ENCODE measurements around the gene SRCIN1.

The SRCIN1 gene

DNA sequence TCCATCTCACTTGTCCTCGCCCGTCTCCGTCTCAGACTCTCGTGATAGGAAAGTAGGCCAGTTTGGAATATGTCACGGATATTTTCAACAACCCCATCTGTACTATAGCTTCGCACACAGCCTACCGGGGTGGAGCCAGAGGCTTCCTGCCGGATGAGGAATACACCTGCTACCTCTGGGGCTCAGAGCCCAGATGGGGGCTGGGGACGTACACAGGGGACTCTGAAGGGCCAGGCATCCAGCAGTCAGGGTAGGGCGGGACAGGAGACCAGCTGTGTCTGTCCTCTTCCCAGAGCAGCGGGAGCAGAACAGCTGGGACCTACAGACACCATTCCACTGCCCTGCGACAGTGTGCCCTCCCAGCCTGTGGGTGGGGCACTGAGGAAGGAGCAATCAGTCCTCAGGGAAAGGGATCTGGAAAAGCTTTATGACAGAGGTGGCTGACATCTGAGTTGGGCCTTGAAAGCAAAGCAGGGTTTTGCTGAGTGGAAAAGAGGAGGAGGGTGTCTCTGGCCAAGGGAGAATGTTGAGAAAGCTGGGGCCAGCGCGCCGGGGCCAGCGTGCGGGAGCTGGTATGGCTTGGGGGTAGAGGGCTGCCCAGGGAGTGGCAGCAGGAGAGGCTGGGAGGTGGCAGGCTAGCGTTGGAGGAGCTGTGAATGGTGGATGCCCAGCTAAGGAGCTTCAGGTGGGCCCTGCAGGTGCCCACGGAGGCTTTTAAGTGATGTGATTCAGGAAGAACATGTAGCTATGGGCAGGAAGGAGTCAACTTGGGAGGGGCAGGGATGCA is 11.5 kb upstream of the SRCIN1 start:
- DNase-seq: no peak

DNA sequence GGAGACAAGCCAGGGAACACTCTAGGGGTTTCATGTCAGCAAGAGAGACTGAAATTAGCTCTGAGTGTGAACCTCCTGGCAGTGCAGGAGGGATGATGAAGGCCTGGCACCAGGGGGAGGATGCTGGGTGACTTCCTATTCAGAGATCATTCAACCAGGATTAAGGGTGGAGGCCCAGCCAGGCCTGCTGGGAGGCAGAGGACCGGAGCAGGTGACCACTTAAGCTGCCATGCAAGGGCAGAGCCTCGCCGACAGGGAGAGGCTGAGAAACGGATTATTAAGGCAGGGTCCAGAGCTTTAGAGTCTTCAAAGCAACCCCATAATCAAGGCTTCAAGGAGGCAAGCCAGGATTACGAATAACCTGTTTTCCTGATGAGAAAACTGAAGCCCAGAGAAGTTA is 10.6 kb upstream of the SRCIN1 start:
- no peak for DNase-seq

DNA sequence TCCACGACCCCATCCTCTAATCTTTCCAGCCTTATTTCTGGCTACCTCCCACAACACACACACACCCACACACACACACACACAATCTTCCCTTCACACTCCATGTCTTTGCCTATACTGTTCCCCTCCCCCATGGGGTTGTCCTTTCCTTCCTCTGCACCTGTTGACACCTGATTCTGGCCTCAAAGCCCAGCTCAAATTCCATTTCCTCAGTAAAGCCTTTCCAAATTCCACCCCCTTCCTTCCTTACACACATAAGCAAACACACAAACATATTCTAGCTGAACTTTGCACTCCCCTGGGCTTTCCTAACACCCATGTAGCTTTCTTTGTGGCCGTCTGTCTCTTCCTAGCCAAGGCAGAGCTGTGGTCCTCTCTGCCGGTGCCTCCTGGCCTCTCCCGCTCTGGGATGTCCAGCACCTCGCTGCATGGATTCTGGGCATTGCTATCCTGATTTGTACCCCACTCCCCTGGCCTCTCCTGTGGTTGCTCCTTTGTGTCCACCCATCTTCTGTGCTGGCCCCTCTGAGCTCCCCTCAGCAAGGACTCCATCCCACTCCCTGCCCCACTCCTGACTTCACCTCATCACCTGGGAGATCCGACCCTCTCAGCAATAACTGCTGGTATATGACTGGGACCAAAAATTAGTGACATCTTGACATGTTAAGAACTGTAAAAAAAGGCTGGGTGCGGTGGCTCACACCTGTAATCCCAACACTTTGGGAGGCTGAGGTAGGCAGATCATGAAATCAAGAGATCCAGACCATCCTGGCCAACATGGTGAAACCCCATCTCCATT is 8.4 kb upstream of the SRCIN1 start:
- DNase-seq: no peak

DNA sequence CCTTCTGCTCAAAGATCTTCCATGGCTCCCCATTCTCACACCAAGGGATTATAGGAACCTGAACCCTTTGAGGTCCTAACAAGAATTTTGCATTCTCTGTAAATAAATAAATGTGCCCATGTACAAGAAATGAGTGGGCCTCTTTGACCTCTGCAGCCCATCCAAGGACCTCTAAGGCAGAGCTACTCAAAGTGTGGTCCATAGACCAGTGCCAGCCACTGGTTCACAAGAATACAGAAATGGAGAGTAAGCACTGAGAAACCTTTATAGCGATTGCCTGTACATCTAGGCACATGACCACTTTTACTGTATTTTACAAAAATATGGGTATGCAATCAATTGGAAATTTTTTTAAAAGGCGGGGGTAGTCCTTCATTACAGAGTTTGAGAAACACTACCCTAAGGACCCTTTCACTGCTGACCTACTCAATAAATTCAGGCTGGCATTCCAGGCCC is 7.8 kb upstream of the SRCIN1 start:
- no peak for DNase-seq

DNA sequence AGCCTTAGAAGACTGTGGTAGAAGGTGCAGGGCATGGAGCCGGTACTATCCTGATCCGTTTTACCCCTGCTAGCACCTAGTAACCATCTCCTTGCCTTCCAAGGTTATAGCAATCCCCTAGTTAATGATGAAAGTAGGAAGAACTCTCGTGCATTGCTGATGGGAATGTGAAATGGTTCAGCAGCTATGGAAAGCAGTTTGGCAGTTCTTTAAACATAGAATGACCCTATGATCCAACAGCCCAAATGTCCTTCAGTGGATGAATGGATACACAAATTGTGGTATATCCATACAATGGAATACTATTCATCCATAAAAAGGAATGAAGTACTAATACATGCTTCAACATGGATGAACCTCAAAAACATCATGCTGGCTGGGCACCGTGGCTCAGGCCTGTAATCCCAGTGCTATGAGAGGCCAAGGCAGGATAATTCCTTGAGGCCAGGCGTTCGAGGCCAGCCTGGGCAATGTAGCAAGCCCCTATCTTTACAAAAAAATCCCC is 6.2 kb upstream of the SRCIN1 start:
- no peak for DNase-seq

DNA sequence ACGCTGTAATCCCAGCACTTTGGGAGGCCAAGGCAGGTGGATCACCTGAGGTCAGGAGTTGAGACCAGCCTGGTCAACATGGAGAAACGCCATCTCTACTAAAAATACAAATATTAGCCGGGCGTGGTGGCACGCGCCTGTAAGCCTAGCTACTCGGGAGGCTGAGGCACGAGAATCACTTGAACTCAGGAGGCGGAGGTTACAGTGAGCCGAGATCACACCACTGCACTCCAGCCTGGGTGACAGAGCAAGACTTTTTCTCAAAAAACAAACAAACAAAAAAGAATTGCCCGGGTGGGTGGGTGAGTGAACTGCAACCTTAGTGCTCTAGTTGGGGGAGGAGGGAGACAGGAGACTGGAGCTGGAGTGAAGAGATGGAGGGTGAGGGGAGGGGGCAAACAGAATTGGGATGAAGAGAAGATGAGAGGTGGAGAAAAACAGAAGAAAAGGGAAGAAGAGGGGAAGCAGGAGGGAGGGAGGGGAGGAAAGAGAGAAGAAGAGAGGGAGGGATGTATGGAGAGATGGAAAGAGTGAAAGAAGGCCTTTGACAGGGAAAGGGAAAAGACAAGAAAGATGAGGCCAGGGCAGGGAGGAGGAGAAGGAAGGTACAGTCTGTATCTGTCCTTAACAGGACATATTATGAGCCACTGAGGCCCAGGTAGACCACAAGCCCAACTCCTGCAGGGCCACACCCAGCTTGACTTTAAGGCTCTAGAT is 5.5 kb upstream of the SRCIN1 start:
- DNase-seq: no peak

DNA sequence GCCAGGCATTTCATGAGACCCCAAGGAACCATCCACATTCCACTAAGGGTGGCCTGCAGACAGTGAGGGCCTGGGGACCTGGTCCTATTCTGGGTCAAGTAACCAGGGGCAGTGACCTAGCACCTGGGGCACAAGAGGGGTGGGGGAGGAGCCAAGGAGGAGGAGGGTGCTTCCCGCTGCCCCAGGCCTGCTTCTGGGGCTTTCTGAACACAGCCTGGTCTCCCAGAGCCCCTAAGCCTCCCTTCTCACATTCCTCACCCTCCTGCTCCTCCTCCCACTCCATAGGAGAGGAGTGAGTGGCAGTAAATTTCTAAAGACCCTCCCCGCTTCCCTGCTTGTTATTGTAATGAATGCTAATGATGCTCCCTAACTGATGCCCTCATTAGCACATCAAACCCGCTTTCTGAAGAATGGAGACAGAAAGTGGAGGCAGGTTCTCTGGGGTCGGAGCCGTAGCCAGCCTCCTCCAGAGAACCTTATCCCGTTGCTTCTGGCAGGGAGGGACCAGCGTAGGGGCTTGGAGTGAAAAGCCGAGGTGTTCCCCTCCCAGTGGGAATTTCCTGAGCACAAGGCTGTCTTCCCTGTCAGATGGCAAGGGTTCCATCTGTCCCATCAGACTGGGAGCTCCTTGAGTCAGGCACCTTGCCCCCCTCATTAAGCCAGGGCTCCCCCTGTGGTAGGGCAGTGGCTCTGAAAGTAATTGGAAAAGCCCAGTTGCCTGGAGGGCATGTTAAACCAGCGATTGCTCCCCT is 3.7 kb upstream of the SRCIN1 start:
- DNase-seq: no peak

DNA sequence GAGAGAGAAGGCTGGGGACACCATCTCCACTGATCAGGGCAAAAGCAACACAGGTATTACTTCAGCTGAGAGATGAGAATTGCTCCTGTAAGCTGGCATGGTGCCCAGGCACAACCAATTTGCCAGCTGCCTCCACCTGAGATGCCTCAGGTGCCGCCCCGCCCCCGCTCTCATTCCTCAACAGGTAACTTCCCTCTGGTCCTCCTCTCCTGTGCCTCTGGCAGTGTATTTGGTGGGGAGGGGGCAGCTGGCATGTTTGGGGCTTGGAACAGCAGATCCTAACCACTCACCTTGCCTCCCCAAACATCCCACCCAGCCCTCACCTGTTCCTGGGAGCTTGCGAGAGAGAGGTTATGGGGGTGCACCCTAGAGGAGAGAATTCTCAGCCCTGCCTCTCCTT is 2.9 kb upstream of the SRCIN1 start:
- no peak for DNase-seq

DNA sequence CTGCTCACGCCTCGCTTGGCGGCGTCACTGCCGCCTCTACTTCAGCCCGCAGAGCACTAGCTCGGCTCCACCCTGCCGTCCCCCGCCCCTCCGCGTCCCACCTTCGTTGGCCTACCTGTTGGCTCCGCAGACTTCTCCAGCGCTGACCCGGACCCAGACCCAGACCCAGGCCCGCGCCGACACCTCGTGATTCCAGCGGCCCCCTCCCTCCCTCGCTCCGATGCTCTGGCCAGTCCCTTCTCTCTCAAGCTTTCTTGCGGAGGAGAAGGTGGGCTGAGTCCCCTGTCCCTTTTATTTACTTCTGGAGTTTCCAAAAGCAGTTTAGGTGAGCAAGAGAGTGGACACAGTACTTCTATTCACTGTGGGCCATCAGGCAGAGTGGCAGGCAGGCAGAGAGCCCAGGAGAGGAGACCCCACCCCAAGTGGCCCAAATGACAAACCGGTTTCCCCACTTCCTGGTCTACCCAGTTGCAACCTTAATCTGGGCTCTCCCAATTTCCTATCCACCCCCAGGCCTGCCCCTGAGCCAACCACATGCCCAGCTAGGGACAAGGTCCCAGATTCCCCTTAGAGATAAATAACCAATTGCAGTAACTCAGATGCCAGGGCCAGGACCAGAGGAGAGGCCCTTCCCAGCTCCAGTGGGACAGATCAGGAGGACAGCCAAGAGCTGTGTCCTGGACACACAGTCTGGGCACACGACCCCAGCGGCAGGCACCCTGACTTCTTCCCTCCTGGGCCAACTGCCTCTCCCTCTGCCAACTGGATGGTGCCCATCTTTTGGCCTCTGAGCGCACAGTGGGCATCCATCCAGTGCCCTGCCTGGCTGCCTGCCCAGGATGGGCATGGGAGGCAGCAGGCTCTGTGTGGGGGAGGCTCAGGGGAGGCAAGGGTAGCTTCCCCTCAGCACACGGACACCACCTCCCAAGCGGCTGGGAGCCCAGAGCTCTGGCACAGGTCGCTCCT is 1.2 kb upstream of the SRCIN1 start:
- peak; percentile 47 for DNase-seq

DNA sequence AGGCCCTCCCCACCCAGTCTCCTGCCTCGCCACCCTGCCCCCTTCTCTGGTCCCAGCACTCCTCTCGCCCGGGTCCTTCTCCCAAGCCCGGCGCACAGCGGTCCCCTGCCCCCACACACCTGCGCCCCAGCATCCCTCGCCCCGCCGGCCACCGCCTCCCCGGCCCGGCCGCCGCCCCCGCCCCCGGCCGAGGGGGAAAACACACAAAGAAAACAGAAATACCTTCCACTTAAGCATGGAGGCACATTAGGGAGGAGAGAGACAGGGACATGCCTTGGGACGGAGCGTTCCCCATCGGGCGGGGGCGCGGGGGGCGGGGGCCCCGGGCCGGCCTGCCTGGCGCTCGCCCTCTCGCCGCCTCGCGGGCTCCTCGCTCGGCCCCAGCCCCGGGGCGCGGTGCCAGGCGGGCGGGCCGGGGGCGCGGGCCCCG is 326 bp downstream of the SRCIN1 start:
- DNase-seq: no peak

DNA sequence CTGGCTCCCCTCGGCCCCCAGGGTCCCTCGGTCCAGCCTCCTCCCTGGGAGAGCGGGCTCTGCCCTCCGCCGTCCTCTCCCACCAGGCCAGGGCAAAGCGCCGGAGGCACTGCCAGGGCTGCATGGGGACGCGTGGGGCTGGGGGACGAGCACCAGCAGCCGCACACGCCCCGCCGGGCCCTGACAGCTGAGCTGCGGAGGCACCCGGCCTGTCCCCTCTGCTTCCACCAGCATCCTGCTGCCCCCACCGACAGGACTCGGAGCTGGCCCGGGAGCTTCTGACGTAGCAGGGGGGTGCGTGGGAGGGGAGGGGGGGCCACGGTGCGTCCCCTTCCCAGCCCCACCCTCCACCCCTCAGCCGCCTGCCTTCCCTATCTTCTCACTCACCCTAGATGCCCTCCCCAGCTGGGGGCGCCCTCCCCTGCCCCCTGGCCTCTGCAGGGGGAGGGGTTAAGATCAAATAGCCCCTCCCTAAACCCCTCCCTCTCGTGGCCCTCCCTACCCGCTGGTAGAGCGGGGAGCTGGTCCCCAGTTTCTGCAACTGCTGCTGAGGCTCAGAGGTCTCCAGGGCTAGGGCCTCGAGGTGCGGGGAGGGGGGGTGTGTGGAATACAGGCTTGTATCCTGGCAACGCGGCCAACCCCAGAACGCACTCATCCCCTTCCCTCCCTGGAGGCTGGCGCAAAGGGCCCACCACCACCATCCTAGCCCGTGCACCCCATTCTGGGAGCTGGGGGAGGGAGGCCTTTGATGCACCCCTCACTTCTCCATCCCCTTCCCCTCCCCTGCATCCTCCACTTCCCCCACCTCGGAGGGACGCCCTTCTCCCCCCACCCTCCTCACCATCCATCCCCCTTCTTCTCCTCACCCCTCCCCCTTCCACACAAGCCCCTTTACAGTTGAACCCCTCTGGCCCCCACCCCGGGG is 1.0 kb downstream of the SRCIN1 start:
- no peak for DNase-seq

DNA sequence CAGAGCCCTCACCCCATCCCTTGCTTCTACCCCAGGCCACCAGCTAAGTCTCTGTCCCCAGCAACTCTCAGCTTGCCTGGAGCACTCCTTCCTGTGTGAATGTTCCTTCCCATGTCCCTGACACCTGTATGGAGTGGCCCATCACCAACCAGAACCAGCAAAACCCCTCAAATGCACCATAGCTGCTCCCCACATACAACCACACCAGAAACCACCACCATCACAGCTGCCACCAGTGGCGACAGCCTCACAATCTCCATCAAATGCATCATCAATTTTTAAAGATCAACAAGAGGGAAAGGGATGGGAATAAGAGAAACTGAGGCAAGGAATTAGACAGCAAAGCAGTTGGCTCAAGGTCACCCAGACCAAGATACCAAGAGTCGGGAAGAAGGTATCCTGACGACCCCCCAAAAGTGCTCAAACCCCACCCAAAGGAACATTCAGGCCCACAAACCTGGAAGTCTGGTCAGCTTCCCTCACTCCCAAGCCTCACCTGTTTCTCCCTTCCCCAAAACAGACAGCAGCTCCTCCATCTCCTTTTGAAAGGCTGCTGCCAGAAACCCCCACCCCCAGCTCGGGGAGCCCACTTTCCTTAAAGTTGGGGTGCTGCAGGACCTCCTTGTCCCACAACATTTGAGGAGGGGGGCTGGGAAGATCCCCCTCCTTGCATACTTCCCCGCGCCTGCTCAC is 1.8 kb downstream of the SRCIN1 start:
- no peak for DNase-seq

DNA sequence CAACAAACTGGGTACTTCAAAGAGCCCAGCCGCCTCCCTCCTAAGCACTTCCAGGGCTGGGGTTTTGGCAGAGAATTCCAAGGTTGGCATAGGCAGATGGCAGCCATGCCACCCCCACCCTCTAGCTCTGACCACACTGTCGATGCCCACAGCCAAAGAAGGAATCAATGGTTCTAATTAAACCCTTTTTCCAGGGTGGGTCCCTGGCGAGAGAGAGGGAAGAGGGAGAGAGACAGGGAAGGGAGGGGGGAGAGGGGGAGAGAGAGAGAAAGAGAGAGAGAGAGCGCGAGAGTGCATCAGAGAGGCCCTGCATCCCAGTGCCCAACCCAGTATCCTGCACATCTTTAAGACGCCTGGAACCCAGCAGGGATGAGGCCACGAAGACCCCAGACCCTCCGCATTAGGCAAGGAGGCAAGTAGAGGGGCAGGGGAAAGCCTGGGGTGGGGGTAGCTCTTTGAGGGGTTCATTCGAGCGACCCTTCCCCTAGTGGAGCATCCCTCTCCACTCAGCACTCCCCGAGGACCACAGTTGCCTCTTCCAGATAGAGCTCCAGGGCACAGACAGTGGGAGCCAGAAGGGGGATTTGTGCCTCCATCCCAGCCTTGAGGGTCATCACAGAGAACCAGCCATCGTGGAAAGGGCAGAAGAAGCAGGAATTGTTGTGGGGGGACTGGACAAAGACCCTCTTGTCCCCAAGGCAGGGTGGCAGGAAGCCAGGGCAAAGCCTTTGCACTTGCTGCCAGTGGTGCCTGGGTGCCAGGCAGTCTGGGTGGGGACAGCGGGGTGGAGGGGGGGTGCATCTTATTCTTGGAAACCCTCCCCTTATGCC is 2.6 kb downstream of the SRCIN1 start:
- DNase-seq: no peak

DNA sequence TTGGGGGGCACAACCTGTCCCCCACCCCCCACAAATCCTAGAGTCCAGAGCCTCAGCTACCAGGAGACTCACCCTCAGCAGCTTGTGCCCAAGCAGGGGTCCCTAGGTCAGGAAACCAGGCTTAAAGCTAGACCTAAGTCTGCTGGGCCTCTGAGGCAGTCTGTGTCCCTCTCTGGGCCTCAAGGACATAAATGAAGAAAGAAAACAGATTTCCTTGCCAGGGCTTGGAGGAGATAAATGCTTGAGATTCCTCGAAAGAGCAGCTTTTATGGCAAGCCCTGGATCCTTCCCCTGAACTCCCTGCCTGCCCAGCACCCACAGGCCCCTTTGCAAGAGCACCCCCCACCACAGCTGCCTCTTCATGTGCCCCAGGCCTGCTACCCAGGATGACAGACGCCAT is 3.3 kb downstream of the SRCIN1 start:
- DNase-seq: no peak

DNA sequence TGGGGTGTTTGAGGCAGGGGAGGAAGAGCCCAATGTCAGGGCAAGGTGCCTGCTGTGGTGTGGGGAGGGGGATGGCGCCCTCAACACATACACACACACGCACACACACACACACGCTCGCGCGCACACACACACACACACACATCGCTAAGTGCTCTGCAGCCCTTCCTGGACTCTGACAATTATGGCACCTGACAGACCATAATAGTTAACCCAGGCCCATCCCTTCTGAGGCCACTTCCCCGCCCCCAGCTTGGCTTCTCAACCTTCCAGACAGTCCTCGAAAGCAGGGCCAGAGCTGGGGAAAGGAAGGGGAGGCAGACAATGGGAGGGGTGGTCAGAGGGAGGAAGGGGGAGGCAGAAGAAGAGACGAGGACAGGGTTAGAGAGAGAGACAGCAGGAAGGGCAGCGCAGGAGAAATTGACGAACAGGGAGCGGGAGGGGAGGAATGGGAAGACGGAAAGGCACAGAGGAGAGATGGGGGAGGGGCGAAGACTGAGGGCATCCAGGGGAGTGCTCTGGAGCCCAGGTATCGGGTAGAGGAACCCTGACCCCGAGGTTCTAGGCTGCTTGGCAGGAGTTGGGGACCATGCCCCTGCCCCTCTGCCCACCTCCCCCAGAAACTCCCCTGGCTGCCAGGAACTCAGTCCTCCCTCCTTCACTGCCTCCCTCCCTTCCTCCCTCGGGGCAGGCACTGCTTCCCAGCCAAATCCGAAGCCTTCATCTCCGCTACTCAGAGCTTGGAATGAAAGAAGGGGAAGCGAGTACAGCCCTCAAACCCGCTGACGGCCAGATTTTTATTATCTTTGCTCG is 4.0 kb downstream of the SRCIN1 start:
- DNase-seq: peak; percentile 45

DNA sequence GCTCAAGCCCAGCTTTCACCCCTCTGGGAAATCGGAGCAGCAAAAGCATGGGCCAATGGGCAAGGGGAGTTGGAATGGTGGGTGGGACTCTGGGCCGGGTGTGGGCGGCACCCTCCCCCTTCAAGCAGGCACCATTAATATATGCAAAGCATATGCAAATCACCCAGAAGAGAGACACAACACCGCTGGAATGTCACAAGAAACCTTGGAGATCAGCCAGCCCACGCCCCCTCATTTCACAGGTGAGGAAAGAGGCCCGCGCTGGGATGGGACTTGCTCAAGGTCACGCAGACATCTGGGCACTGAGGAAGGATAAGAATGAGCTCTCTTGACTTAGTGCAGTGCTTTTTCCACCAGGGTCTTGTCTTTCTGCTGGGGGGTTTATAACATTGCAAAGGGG is 4.8 kb downstream of the SRCIN1 start:
- DNase-seq: no peak

DNA sequence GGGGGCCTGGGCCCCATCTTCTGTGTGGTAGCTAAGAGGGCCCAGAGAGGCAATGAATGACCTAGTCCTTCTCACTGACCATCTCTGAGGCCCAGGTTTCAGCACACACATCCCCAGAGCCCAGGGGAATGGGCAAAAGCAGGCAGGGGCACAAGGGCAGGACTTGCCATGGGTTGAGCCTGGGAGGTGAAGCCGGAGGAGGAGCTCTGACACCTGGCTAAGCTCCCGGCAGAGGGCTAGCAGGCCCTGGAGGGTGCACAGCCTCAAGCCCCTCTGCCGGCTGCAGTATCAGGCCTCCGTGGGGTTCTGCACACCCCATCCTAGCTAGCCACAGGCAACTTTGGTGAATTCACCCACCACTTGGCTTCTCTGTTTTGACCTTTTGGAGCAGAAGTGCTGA is 5.3 kb downstream of the SRCIN1 start:
- DNase-seq: no peak

DNA sequence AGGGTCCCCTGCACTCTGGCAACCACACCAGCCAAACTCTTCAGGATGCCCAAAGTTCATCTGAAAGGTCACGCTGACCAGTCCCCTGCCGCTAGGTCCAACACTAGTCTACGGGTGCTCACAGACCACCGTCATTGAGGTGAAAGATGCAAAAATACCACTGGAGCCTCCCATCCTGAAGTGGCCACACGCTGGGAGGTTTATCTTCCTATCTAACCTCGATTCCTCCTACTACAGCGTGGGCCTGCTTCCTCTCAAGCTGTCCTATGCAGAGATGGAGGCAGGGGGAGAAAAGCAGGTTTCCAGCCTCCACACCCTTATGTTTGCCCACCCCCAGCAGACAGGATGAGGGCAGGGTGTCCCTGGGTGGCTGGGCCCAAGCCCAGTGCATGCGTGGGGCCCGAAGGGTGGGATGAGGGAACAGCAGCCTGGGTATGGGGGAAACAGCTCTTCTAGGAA is 6.3 kb downstream of the SRCIN1 start:
- no peak for DNase-seq

Measured in NCI-H446 treated with DMSO at 0.1 percent for 48 hours (cell line).